Natural killer cell (primary cell): ENCODE results near the gene ACTR1B. TPM values are rescaled to one million over a fixed set of nuclear protein-coding genes. Genes with fewer than 3 reads are reported as not detected.

Experiments
- ATAC-seq, 3 donors: fragments of 150-1000 bp in 2 of 3; fragments of 200-7000 bp in 1 of 3; cut with Tn5 transposase; 1 replicate in 1 of 3; 2 replicates in 2 of 3; pipeline ENCODE4 v1.10.0; 2021; ENCODE audit warnings: mild to moderate bottlenecking in 2 of 3, moderate library complexity in 2 of 3
- DNase-seq, 2 donors: peaks; one replicate each; pipeline versions ENCODE4 v3.0.0 to v3.0.0-alpha.2; 2013 to 2021; ENCODE audit warnings: mixed read lengths in 1 of 2
- H3K27ac ChIP-seq: one replicate; pipeline ENCODE4 v1.5.1; 2013; ENCODE audit warnings: mild to moderate bottlenecking, low read length
- H3K27me3 ChIP-seq: one replicate; pipeline ENCODE4 v1.6.1; 2013; ENCODE audit warnings: low read length; ENCODE audit not compliant: control insufficient read depth, insufficient read depth
- H3K36me3 ChIP-seq: one replicate; pipeline ENCODE4 v1.6.1; 2013; ENCODE audit warnings: low read length; ENCODE audit not compliant: control insufficient read depth, insufficient read depth
- H3K4me1 ChIP-seq: one replicate; pipeline ENCODE4 v1.6.1; 2013; ENCODE audit warnings: low read length; ENCODE audit not compliant: control insufficient read depth, insufficient read depth
- H3K4me3 ChIP-seq: one replicate; pipeline ENCODE4 v1.5.1; 2013; ENCODE audit warnings: low read length
- H3K9me3 ChIP-seq: one replicate; pipeline ENCODE4 v1.6.1; 2013; ENCODE audit warnings: low read length; ENCODE audit not compliant: control insufficient read depth, insufficient read depth
- H3K27ac Mint-ChIP-seq, 2 donors: one replicate each; pipeline ENCODE4 v1.8.0; 2022; ENCODE audit warnings: mild to moderate bottlenecking in 2 of 2, mixed read lengths in 2 of 2, moderate library complexity in 1 of 2
- H3K27me3 Mint-ChIP-seq, 2 donors: one replicate each; pipeline ENCODE4 v1.8.0; 2022; ENCODE audit warnings: low read depth in 2 of 2, mixed read lengths in 2 of 2
- H3K36me3 Mint-ChIP-seq: one replicate; pipeline ENCODE4 v1.8.0; 2022; ENCODE audit warnings: mixed read lengths
- H3K4me1 Mint-ChIP-seq, 2 donors: one replicate each; pipeline ENCODE4 v1.8.0; 2022; ENCODE audit warnings: mixed read lengths in 2 of 2
- H3K4me3 Mint-ChIP-seq: one replicate; pipeline ENCODE4 v1.8.0; 2022; ENCODE audit warnings: mild to moderate bottlenecking, moderate library complexity, mixed read lengths
- H3K9me3 Mint-ChIP-seq, 2 donors: one replicate each; pipeline ENCODE4 v1.8.0; 2022; ENCODE audit warnings: mixed read lengths in 2 of 2
- CTCF ChIP-seq: fragments of 200-600 bp; IDR thresholded peaks from one replicate; pipeline ENCODE4 v1.8.0; 2022; ENCODE audit warnings: antibody characterized with exemption
- WGBS: methylation state at CpG from one replicate; pipeline ENCODE4 v1.1.7; 2013; ENCODE audit warnings: missing lambda C conversion rate; ENCODE audit not compliant: insufficient coverage; 5-methylcytosine and 5-hydroxymethylcytosine counted together
- intact Hi-C: fragments of 100-400 bp; cut with micrococcal nuclease; formaldehyde crosslinking; loops from one replicate; pipeline ENCODE4 v1.14.2; 2022
- total RNA-seq, 4 donors: library from RNA; stranded (reverse); fragments of 120-200 nt in 1 of 4; gene quantifications; one replicate each; pipeline versions ENCODE4 v1.2.3 to v1.2.4, GENCODE V29; 2013 to 2022

ACTR1B gene
- total RNA-seq, 3 donors from 2014 or later (not counting 1 experiment from before 2014, with no cell fraction given): 71.6 to 81.1 (median 73.1) TPM

GRCh38 chr2:97662895-97663625 is 784 bp downstream of the ACTR1B start:
- intact Hi-C loops: loop anchor here (1.0 to 5.0 kb wide), 3 partner anchors 18 to 84 kb away; partner anchors contain the start of gene ZAP70
- H3K27ac ChIP-seq: peak overlapping the region; percentile 99
- H3K36me3 ChIP-seq: peaks cover 20% of the 10 kb centered on the region
- H3K4me3 ChIP-seq: peak overlapping the region; percentile 63
- H3K4me1 ChIP-seq: peaks cover 36% of the 10 kb centered on the region
- no peaks in the 10 kb centered on the region for H3K9me3 ChIP-seq
- peak; percentile 20 to 49 (median 43) for ATAC-seq
- H3K4me1 Mint-ChIP-seq: peaks cover 29 to 34% of the 10 kb centered on the region in 2 donors
- H3K36me3 Mint-ChIP-seq: no peaks in the 10 kb centered on the region
- H3K4me3 Mint-ChIP-seq: peak overlapping the region; percentile 93
- under 1% methylated on average over 24 of the region's 24 CpGs for WGBS
- H3K27me3 Mint-ChIP-seq: no peaks in the 10 kb centered on the region
- no peak for TF ChIP-seq CTCF
- no peaks in the 10 kb centered on the region for H3K9me3 Mint-ChIP-seq
- H3K27me3 ChIP-seq: no peaks in the 10 kb centered on the region
- DNase-seq: peak; percentile 60 to 77
- peak overlapping the region; percentile 95 for H3K27ac Mint-ChIP-seq

- 33% methylated on average over 12 of the region's 12 CpGs for WGBS
- H3K4me3 Mint-ChIP-seq: peak overlapping the region; percentile 93
- Histone ChIP-seq H3K4me1 (peaks cover 36% of the 10 kb centered on the region), H3K9me3 (no peaks in the 10 kb centered on the region), H3K27ac (peak overlapping the region; percentile 99), H3K4me3 (peak overlapping the region; percentile 63), H3K27me3 (no peaks in the 10 kb centered on the region), H3K36me3 (peaks cover 26% of the 10 kb centered on the region)
- H3K36me3 Mint-ChIP-seq: no peaks in the 10 kb centered on the region
- no peaks in the 10 kb centered on the region for H3K27me3 Mint-ChIP-seq
- no peak for DNase-seq
- TF ChIP-seq CTCF: no peak
- peaks cover 29 to 34% of the 10 kb centered on the region in 2 donors for H3K4me1 Mint-ChIP-seq
- no peaks in the 10 kb centered on the region for H3K9me3 Mint-ChIP-seq
- peak in 2 of 3 donors; percentile 9 to 48 for ATAC-seq
- intact Hi-C loops: loop anchor here (1.0 to 5.0 kb wide), 3 partner anchors 17 to 85 kb away; partner anchors contain the start of gene ZAP70
- peak overlapping the region; percentile 95 for H3K27ac Mint-ChIP-seq
Measured at GRCh38 chr2:97662386-97662894, 1.4 kb downstream of the ACTR1B start.

GRCh38 chr2:97661927-97662326 is 1.9 kb downstream of the ACTR1B start:
- H3K4me1 ChIP-seq: peaks cover 36% of the 10 kb centered on the region
- no peak for ATAC-seq
- Mint-ChIP-seq H3K27ac (peak overlapping the region; percentile 95), H3K36me3 (no peaks in the 10 kb centered on the region), H3K4me1 (peaks cover 29 to 34% of the 10 kb centered on the region in 2 donors), H3K4me3 (peak overlapping the region; percentile 93), H3K27me3 (no peaks in the 10 kb centered on the region), H3K9me3 (no peaks in the 10 kb centered on the region)
- WGBS: 89% methylated on average over 6 of the region's 6 CpGs
- peaks cover 30% of the 10 kb centered on the region for H3K36me3 ChIP-seq
- no peak for DNase-seq
- H3K4me3 ChIP-seq: no peak overlapping the region
- no peaks in the 10 kb centered on the region for H3K27me3 ChIP-seq
- intact Hi-C loops: loop anchor here (1.0 to 5.0 kb wide), 3 partner anchors 17 to 85 kb away; partner anchors contain the start of gene ZAP70
- peak overlapping the region; percentile 99 for H3K27ac ChIP-seq
- H3K9me3 ChIP-seq: no peaks in the 10 kb centered on the region
- no peak for TF ChIP-seq CTCF
